HepG2 (cell line): ENCODE measurements around the gene SEMA6B. TPM values are rescaled to one million over a fixed set of nuclear protein-coding genes. Genes with fewer than 3 reads are reported as not detected.

ENCODE experiments used
- NR2F1 ChIP-seq, 2 experiments: fragments of 450-650 bp in 1 of 2; formaldehyde crosslinking in 1 of 2; IDR thresholded peaks; 2 replicates each; pipeline versions ENCODE4 v1.5.0 to v1.6.1; 2016 to 2020; ENCODE audit warnings: mild to moderate bottlenecking in 1 of 2, missing compliant biosample characterization in 1 of 2, missing genetic modification reagents in 1 of 2, moderate library complexity in 1 of 2
- PHB2 ChIP-seq: fragments of 450-650 bp; IDR thresholded peaks from 2 replicates; pipeline ENCODE4 v1.6.1; 2018; ENCODE audit not compliant: partially characterized antibody
- SYNCRIP ChIP-seq: fragments of 200-400 bp; formaldehyde crosslinking; IDR thresholded peaks from 2 replicates; pipeline ENCODE4 v1.6.1; 2018; ENCODE audit warnings: mild to moderate bottlenecking, low read depth, low read length; ENCODE audit not compliant: insufficient read depth
- ZKSCAN8 ChIP-seq: IDR thresholded peaks from 2 replicates; pipeline ENCODE4 v1.6.1; 2016; ENCODE audit warnings: borderline replicate concordance, missing genetic modification reagents, missing compliant biosample characterization
- ZNF224 ChIP-seq: sonication (generic); formaldehyde crosslinking; IDR thresholded peaks from 2 replicates; pipeline ENCODE4 v1.5.0; 2020; ENCODE audit warnings: mild to moderate bottlenecking, missing genetic modification reagents
- polyA plus RNA-seq, 8 experiments: library from polyadenylated mRNA; depleted of rRNA in 3 of 8; stranded (reverse) in 7 of 8; unstranded in 1 of 8; fragments of >200 nt; fragmentation: Illumina TruSeq in 4 of 8; extraction: Trizol in 4 of 8; gene quantifications; 2 replicates each; pipeline versions ENCODE4 v1.2.1 to v1.2.3, GENCODE V29; 2011 to 2016; ENCODE audit warnings: low read depth in 4 of 8, missing spikeins in 1 of 8, mixed read lengths in 1 of 8; ENCODE audit not compliant: insufficient read depth in 1 of 8
- total RNA-seq, 5 experiments: library from RNA; depleted of rRNA; stranded (reverse); fragments of >200 nt; fragmentation: Illumina TruSeq; extraction: Trizol; gene quantifications; 2 replicates each; pipeline ENCODE4 v1.2.3, GENCODE V29; 2016; ENCODE audit warnings: low read depth in 1 of 5
- TF ChIP-seq, protein P1 (sequence below), 2 experiments: sonication (generic) in 1 of 2; formaldehyde crosslinking in 1 of 2; IDR thresholded peaks; 2 replicates each; pipeline versions ENCODE4 v1.6.1 to v1.9.0; 2014 to 2022; ENCODE audit warnings: antibody characterized with exemption in 1 of 2, borderline replicate concordance in 1 of 2, inconsistent platforms in 1 of 2, low read depth in 1 of 2, missing genetic modification reagents in 1 of 2
- TF ChIP-seq, protein P2 (sequence below): sonication (generic); formaldehyde crosslinking; conservative IDR thresholded peaks from 2 replicates; pipeline ENCODE4 v1.8.0; 2022; ENCODE audit warnings: low read depth, missing genetic modification reagents
- TF ChIP-seq, protein P3 (sequence below): sonication (generic); formaldehyde crosslinking; IDR thresholded peaks from 2 replicates; pipeline ENCODE4 v1.5.0; 2020; ENCODE audit warnings: mild to moderate bottlenecking, missing genetic modification reagents
- TF ChIP-seq, protein P4 (sequence below): sonication (generic); formaldehyde crosslinking; IDR thresholded peaks from 2 replicates; pipeline ENCODE4 v1.5.1; 2020; ENCODE audit warnings: mild to moderate bottlenecking, moderate library complexity, missing genetic modification reagents
- TF ChIP-seq, protein P5 (sequence below): sonication (generic); formaldehyde crosslinking; IDR thresholded peaks from 2 replicates; pipeline ENCODE4 v1.5.1; 2020; ENCODE audit warnings: mild to moderate bottlenecking, missing genetic modification reagents, moderate library complexity

Gene SEMA6B
- total and polyA plus RNA-seq, 2 of the 13 experiments (the other 11 are each of a cell fraction or from before 2014, with no cell fraction given) = 45.5 to 67.1 TPM

DNA sequence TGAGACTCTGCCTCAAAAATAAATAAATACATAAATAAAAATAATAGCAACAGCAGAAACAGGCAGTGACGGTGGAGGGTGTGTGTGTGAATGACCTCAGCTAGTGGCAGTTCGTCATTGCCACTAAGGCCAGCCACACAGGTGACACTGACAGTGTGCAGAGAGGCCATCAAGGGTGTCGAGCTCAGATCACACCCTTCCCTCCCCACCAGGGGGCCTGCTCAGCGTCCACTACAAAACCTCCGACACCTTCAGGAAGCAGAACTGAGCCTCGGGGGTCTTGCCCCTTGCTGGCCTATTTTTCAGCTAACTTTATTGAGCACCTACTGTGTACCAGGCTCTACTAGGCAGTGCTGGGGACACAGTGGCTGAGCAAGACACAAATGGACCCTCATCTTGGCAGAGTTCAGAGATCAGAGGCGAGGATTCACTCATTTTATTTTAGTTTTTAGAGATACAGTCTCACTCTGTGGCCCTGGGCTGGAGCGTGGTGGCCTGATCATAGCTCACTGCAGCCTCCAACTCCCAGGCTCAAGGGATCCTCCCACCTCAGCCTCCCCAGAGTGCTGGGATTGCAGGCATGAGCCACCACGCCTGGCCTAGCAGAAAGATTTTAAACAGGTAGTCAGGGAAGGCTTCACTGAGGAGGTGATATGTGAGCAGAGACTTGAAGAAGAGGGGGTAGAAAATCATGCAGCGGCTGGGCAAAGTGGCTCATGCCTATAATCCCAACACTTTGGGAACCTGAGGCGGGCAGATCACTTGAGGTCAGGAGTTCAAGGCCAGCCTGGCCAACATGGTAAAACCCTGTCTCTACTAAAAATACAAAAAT is 30.3 kb upstream of the SEMA6B start (continued):
- TF ChIP-seq, protein P1, sequence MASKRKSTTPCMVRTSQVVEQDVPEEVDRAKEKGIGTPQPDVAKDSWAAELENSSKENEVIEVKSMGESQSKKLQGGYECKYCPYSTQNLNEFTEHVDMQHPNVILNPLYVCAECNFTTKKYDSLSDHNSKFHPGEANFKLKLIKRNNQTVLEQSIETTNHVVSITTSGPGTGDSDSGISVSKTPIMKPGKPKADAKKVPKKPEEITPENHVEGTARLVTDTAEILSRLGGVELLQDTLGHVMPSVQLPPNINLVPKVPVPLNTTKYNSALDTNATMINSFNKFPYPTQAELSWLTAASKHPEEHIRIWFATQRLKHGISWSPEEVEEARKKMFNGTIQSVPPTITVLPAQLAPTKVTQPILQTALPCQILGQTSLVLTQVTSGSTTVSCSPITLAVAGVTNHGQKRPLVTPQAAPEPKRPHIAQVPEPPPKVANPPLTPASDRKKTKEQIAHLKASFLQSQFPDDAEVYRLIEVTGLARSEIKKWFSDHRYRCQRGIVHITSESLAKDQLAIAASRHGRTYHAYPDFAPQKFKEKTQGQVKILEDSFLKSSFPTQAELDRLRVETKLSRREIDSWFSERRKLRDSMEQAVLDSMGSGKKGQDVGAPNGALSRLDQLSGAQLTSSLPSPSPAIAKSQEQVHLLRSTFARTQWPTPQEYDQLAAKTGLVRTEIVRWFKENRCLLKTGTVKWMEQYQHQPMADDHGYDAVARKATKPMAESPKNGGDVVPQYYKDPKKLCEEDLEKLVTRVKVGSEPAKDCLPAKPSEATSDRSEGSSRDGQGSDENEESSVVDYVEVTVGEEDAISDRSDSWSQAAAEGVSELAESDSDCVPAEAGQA (IDR thresholded peaks at IDR 0.05; ENCODE audit: low read depth) = 0 out of 2 replicates have a peak, but pooled peaks have one; percentile 54
- TF ChIP-seq, protein P1 (CRISPR knock-in tag; IDR thresholded peaks at IDR 0.05; ENCODE audit: borderline replicate concordance) = no peak
- TF ChIP-seq, protein P2, sequence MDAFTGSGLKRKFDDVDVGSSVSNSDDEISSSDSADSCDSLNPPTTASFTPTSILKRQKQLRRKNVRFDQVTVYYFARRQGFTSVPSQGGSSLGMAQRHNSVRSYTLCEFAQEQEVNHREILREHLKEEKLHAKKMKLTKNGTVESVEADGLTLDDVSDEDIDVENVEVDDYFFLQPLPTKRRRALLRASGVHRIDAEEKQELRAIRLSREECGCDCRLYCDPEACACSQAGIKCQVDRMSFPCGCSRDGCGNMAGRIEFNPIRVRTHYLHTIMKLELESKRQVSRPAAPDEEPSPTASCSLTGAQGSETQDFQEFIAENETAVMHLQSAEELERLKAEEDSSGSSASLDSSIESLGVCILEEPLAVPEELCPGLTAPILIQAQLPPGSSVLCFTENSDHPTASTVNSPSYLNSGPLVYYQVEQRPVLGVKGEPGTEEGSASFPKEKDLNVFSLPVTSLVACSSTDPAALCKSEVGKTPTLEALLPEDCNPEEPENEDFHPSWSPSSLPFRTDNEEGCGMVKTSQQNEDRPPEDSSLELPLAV (CRISPR knock-in tag) = no peak
- 0 out of 4 replicates have a peak, but pooled peaks of 1 of the 2 experiments have one; percentile 8 for TF ChIP-seq NR2F1 (CRISPR knock-in tag; IDR thresholded peaks at IDR 0.05)
- TF ChIP-seq, protein P3, sequence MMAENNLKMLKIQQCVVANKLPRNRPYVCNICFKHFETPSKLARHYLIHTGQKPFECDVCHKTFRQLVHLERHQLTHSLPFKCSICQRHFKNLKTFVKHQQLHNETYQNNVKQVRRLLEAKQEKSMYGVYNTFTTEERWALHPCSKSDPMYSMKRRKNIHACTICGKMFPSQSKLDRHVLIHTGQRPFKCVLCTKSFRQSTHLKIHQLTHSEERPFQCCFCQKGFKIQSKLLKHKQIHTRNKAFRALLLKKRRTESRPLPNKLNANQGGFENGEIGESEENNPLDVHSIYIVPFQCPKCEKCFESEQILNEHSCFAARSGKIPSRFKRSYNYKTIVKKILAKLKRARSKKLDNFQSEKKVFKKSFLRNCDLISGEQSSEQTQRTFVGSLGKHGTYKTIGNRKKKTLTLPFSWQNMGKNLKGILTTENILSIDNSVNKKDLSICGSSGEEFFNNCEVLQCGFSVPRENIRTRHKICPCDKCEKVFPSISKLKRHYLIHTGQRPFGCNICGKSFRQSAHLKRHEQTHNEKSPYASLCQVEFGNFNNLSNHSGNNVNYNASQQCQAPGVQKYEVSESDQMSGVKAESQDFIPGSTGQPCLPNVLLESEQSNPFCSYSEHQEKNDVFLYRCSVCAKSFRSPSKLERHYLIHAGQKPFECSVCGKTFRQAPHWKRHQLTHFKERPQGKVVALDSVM (CRISPR knock-in tag) = peak; percentile 95
- no peak for TF ChIP-seq SYNCRIP
- TF ChIP-seq, protein P4, sequence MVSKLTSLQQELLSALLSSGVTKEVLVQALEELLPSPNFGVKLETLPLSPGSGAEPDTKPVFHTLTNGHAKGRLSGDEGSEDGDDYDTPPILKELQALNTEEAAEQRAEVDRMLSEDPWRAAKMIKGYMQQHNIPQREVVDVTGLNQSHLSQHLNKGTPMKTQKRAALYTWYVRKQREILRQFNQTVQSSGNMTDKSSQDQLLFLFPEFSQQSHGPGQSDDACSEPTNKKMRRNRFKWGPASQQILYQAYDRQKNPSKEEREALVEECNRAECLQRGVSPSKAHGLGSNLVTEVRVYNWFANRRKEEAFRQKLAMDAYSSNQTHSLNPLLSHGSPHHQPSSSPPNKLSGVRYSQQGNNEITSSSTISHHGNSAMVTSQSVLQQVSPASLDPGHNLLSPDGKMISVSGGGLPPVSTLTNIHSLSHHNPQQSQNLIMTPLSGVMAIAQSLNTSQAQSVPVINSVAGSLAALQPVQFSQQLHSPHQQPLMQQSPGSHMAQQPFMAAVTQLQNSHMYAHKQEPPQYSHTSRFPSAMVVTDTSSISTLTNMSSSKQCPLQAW = peak; percentile 46; the same call in 1 of the 2 replicates
- TF ChIP-seq, protein P5, sequence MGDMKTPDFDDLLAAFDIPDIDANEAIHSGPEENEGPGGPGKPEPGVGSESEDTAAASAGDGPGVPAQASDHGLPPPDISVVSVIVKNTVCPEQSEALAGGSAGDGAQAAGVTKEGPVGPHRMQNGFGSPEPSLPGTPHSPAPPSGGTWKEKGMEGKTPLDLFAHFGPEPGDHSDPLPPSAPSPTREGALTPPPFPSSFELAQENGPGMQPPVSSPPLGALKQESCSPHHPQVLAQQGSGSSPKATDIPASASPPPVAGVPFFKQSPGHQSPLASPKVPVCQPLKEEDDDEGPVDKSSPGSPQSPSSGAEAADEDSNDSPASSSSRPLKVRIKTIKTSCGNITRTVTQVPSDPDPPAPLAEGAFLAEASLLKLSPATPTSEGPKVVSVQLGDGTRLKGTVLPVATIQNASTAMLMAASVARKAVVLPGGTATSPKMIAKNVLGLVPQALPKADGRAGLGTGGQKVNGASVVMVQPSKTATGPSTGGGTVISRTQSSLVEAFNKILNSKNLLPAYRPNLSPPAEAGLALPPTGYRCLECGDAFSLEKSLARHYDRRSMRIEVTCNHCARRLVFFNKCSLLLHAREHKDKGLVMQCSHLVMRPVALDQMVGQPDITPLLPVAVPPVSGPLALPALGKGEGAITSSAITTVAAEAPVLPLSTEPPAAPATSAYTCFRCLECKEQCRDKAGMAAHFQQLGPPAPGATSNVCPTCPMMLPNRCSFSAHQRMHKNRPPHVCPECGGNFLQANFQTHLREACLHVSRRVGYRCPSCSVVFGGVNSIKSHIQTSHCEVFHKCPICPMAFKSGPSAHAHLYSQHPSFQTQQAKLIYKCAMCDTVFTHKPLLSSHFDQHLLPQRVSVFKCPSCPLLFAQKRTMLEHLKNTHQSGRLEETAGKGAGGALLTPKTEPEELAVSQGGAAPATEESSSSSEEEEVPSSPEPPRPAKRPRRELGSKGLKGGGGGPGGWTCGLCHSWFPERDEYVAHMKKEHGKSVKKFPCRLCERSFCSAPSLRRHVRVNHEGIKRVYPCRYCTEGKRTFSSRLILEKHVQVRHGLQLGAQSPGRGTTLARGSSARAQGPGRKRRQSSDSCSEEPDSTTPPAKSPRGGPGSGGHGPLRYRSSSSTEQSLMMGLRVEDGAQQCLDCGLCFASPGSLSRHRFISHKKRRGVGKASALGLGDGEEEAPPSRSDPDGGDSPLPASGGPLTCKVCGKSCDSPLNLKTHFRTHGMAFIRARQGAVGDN (CRISPR knock-in tag) = peak; percentile 49
- no peak for TF ChIP-seq PHB2
- TF ChIP-seq ZNF224 (CRISPR knock-in tag) = no peak
- TF ChIP-seq ZKSCAN8 (CRISPR knock-in tag) = peak; percentile 95
